SIG-M5 treated with dmso at 0.1 percent for 504 hours (cell line): ENCODE results near the gene JMJD7.

Source experiments
- DNase-seq: peaks from one replicate; lab custom pipeline; 2025; ENCODE audit not compliant: unreplicated experiment; lab: John Stamatoyannopoulos, UW

JMJD7 gene

GRCh38 chr15:41827880-41828806 lies at the start of gene JMJD7:
JMJD7 (plus strand) TSS chr15:41828092; CDS start chr15:41828125, 33 bp downstream.
- peak; percentile 63 for DNase-seq

- no peak for DNase-seq
Measured at GRCh38 chr15:41778521-41778920, 49.4 kb upstream of the JMJD7 start.

DNA sequence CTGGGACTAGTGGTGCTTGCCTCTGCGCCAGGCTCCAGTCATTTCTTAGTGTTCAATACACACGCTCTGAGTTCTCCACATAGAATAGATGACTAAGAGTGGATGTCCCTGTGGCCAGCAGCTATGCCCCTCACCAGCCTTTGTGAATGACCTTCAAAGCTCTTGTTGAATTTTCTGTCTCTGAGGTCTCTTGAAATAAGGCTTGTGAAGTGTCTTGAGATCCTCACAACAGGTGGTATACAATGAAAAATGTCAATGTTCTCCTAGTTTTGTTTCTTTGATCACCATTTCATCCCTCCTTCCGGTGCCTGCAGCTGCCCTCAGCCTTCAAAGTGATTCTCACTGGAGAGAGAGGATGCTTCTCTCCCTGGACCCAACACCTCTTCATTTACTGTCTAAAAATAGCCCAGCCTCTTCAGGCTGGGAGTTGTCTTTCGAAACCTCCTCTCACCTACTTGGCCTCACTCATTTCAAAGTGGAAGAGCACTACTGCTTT lies 48.2 kb upstream of the JMJD7 start:
- DNase-seq = no peak

GRCh38 chr15:41780266-41780665 lies 47.6 kb upstream of the JMJD7 start:
- DNase-seq = no peak

DNA sequence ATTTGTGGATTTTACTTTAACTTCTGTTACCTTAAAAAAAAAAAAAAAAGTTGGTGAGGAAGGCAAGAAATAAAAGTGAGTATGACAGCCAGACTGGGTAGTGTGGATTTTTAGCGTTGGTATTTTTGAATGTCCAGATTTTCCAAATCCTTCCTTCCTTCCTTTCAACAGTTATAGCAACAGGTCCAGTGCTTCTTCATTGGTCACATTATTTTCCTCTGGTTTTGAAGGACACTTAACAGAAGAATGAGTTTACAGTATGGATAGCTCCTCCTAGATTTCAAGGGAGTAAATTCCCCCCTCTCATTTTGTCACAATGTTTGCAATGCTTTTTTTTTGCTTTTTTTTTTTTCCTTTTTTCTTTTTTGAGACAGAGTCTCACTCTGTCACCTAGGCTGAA lies 47.2 kb upstream of the JMJD7 start:
- DNase-seq = no peak

GRCh38 chr15:41782371-41783282 lies 45.3 kb upstream of the JMJD7 start:
- DNase-seq = no peak

DNA sequence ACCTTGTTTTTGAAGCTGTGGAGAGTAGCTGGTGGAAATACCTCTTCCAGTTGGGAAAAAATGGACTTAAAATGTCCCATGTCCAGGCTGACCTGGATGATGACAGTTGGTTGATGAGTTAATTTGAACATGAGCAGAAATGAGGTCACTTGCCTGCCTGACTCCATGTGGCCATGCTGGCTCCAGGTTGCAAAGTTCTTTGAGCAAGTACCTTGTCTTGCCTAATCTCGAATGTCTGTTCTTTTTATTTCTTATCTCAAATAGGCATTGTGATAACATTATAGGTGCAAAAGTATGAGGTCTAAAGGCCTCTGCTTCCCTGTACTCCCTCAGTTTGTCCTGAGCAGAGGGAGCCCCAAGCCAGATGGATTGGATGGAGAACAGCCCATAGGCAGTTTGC lies 44.6 kb upstream of the JMJD7 start:
- DNase-seq = no peak

DNA sequence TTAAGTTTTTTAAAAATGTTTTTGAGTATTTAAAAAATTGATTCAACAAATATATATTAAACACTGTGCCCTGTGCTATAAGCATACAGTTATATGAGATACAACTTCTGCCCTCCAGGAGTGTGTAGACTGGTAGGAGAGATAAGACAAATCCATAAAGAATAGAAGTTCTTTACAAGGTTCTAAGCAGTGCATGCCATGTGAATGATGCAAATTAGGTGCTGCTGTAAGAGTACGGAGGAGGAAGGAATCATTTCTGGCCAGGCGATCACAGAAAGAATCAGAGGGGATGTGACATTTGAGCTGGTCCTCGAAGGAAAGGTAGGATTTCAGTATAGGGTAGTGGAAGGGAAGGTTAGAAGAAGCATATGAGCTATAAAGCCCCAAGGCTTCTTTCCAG lies 39.6 kb upstream of the JMJD7 start:
- DNase-seq = no peak

DNA sequence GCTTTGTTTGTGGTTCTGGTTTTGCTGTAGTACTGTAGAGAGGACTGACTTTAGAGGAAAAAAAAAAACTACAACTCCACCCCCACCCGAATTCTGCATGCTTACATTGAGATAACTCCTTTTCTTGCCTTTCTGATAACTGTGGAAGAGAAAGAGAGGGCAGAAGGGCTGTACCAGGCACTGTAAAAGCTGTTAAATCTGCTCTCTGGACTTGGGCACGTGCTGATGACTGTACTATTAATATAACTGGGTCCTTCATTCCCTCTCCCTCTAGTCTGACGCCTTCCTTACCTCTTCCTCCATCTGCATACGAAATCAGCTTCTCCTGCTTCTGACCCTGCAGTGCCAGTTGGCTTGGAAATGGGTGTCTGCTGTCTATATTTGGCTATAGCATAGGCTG lies 38.7 kb upstream of the JMJD7 start:
- DNase-seq = no peak

- no peak for DNase-seq
Measured at GRCh38 chr15:41789662-41790061, 38.2 kb upstream of the JMJD7 start.

GRCh38 chr15:41790169-41790568 lies 37.7 kb upstream of the JMJD7 start:
- no peak for DNase-seq

DNA sequence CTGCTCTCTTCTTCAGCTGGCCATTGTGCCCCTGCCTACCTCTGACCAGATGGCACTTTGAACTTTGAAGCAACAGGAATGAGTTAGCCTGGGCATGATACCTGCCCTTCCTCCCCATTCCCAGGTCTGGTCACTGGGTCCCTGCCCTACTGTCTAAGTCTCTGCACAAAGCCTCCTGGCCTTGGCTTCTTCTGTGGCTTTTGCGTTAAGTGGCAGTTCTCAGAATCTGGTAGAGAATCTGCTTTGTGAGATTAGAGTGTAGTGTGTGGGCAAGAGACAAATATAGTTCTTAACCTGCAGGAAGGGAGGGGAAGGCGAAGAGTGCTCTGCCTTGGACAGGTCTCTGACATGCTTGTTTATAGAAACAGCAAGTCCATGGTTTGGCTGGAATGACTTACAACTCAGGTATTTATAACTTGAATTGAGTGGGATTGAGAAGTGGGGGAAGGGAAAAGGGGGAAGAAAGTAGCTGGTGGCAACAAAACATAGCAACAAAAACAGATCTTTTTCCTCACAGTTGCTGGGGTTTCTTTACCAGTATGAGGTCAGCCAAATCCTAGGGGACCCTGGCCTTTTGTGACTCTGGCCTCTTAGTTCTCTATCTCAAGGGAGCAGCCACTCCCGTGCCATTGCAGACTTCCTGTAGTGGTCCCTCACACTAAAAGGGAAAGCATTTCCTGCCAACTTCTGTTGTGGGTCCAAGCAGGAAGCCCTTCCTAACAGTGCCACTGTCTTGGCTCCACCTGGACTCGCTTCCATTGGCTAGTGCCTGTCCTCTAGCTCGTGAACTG lies 36.9 kb upstream of the JMJD7 start:
- no peak for DNase-seq

DNA sequence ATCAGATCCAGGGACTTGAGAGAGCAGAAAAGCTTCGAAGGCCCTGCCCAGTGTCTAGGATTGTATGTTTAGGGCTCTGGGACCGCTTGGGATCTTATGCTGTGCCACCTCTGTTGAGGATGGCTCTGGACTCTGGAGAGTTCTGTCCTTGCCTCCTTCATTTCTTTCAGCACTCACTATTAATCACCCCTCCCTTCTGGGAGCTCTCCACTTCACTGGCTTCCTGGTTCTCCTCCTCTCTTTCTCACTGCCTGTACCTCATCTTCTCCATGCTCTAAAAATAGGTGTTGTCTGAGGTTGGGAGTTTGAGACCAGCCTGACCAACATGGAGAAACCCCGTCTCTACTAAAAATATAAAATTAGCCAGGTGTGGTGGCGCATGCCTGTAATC lies 36.4 kb upstream of the JMJD7 start:
- no peak for DNase-seq

GRCh38 chr15:41792000-41792637 lies 35.8 kb upstream of the JMJD7 start:
- no peak for DNase-seq

DNA sequence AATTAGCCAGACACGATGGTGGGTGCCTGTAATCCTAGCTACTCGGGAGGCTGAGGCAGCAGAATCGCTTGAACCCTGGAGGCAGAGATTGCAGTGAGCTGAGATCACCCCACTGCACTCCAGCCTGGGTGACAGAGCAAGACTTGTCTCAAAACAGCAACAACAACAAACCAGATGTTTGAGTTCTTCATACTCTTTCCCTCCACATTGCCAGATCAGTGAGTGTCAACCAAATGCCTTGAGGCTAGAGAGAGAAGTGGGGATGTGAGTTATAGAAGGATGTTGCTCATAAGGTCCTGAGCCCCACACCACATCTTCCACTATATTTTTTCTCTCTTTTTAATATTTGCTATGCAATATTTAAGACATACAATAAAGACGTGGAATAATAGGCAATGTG lies 33.8 kb upstream of the JMJD7 start:
- DNase-seq = no peak

- DNase-seq = no peak
Measured at GRCh38 chr15:41795996-41796856, 31.7 kb upstream of the JMJD7 start.

GRCh38 chr15:41797201-41797944 lies 30.5 kb upstream of the JMJD7 start:
- DNase-seq = no peak

DNA sequence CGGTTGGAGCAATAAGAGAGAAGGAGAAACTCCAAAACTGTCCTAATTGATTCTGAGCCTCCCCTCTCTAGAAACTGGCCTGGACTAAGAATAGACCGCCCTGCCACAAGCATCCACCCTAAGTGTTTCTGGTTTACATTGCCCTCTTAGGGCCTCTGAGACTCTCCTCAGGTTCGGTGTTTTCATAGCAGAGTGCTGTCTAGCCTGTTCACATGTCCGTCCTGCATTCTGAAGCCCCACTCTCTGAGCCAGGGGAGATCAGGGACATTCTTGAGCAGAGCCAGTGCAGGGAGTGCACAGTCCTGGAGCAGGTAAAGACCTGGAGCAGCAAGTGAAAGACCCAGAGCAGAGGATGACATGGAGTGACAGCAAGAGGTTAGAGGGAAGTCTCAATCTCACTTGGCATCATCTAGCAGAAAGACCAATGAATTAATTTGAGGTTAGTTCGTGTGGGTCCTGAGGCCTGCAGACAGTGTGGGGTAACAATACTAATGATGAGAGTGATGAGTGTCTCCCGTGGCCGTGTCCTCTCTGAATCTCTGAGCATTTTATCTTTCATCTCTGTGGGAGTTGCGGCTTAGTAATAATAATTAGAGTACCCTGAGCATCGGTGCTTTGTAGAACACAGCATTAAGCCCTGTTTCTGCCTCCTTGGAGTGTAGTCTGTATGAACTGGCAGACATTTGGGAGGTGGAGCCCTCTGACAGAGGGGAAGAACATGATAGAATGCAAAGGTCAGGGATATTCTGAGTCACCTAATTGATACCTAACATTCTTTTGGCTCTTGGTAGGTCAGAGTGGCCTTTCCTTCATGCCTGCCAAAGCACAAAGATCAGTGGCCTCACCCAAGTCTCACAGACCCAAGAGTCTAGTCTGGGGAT lies 29.0 kb upstream of the JMJD7 start:
- DNase-seq = no peak
